A549 (cell line): ENCODE results near the gene TMIGD1. TPM values are rescaled to one million over a fixed set of nuclear protein-coding genes. Genes with fewer than 3 reads are reported as not detected.

ENCODE experiments used
- ATAC-seq, 2 experiments: fragments of 200-7000 bp in 1 of 2; fragments of >200 bp in 1 of 2; cut with Nextera tagmentation in 1 of 2; cut with Tn5 transposase in 1 of 2; 3 replicates each; pipeline versions ENCODE4 v1.8.0 to v1.9.1; 2018 to 2020; ENCODE audit warnings: mild to moderate bottlenecking in 1 of 2, moderate library complexity in 1 of 2
- CTCF ChIA-PET: fragments of 300-600 bp; sonication (Branson Sonifier 250); formaldehyde crosslinking; extraction: SDS; loops from one replicate; lab custom pipeline; 2021; ENCODE audit warnings: antibody characterized with exemption, inconsistent platforms; lab: Yijun Ruan, JAX
- POLR2A ChIA-PET: fragments of 350-600 bp; formaldehyde crosslinking; extraction: SDS; loops from one replicate; lab custom pipeline; 2021; ENCODE audit warnings: antibody characterized with exemption, inconsistent platforms; lab: Yijun Ruan, JAX
- DNase-seq, 2 experiments: peaks; one replicate each; pipeline versions ENCODE4 v3.0.0 to v3.0.0-alpha.2; 2011 to 2016; ENCODE audit warnings: low read depth in 1 of 2, low spot score in 1 of 2
- FAIRE-seq: peaks from 2 replicates; lab custom pipeline; 2011; peaks lifted over from hg19 to GRCh38; lab: Jason Lieb, UNC
- H3K27ac ChIP-seq, 2 experiments: fragments of >200 bp; sonication (Bioruptor Twin); formaldehyde crosslinking; 3 replicates each; pipeline ENCODE4 v1.5.1; 2016 to 2017
- H3K4me1 ChIP-seq: fragments of >200 bp; sonication (Bioruptor Twin); formaldehyde crosslinking; 3 replicates; pipeline ENCODE4 v1.6.1; 2016
- H3K4me2 ChIP-seq: fragments of >200 bp; sonication (Bioruptor Twin); formaldehyde crosslinking; 3 replicates; pipeline ENCODE4 v1.6.1; 2016
- H3K4me3 ChIP-seq: fragments of >200 bp; sonication (Bioruptor Twin); formaldehyde crosslinking; 3 replicates; pipeline ENCODE4 v1.5.1; 2016
- H3K9me3 ChIP-seq: fragments of >200 bp; sonication (Bioruptor Twin); formaldehyde crosslinking; 3 replicates; pipeline ENCODE4 v1.6.1; 2016
- BHLHE40 ChIP-seq: IDR thresholded peaks from 2 replicates; pipeline ENCODE4 v1.6.1; 2012; ENCODE audit warnings: low read depth, low read length, inconsistent platforms
- CBX8 ChIP-seq: fragments of 200-600 bp; sonication (generic); IDR thresholded peaks from 2 replicates; pipeline ENCODE4 v1.6.1; 2016
- CHD2 ChIP-seq: fragments of 150-350 bp; IDR thresholded peaks from 2 replicates; pipeline ENCODE4 v1.6.1; 2014; ENCODE audit warnings: low read length; ENCODE audit not compliant: partially characterized antibody
- CHD4 ChIP-seq: fragments of 200-600 bp; sonication (generic); IDR thresholded peaks from 2 replicates; pipeline ENCODE4 v1.6.1; 2016; ENCODE audit warnings: antibody characterized with exemption, mild to moderate bottlenecking, borderline replicate concordance
- EP300 ChIP-seq, 2 experiments: fragments of >200 bp; sonication (Bioruptor Twin); formaldehyde crosslinking; IDR thresholded peaks; 2 replicates in 1 of 2; 3 replicates in 1 of 2; pipeline ENCODE4 v1.6.1; 2016 to 2017
- ESRRA ChIP-seq: fragments of 150-350 bp; IDR thresholded peaks from 2 replicates; pipeline ENCODE4 v1.6.1; 2014; ENCODE audit warnings: mild to moderate bottlenecking, low read length, borderline replicate concordance
- HES2 ChIP-seq: fragments of >200 bp; sonication (Bioruptor Twin); formaldehyde crosslinking; IDR thresholded peaks from 2 replicates; pipeline ENCODE4 v1.6.1; 2016
- HEYL ChIP-seq: fragments of 250-450 bp; sonication (Bioruptor Pico); IDR thresholded peaks from 2 replicates; pipeline ENCODE4 v1.8.0; 2021; ENCODE audit warnings: mild to moderate bottlenecking, moderate library complexity
- HOXB13 ChIP-seq: fragments of 250-450 bp; sonication (Bioruptor Pico); IDR thresholded peaks from 2 replicates; pipeline ENCODE4 v1.5.0; 2020; ENCODE audit warnings: low read depth, mild to moderate bottlenecking, moderate library complexity
- HOXB5 ChIP-seq: fragments of 250-450 bp; sonication (Bioruptor Pico); IDR thresholded peaks from 2 replicates; pipeline ENCODE4 v1.5.0; 2020; ENCODE audit warnings: mild to moderate bottlenecking, moderate library complexity
- KDM1A ChIP-seq: fragments of 200-600 bp; sonication (generic); IDR thresholded peaks from 2 replicates; pipeline ENCODE4 v1.6.1; 2016; ENCODE audit warnings: low read depth, mild to moderate bottlenecking
- KDM5A ChIP-seq: fragments of 200-600 bp; sonication (generic); IDR thresholded peaks from 2 replicates; pipeline ENCODE4 v1.6.1; 2016; ENCODE audit warnings: antibody characterized with exemption, mild to moderate bottlenecking
- MAZ ChIP-seq: fragments of 150-350 bp; IDR thresholded peaks from 2 replicates; pipeline ENCODE4 v1.6.1; 2014; ENCODE audit warnings: antibody characterized with exemption, low read depth, low read length, borderline replicate concordance
- NR3C1 ChIP-seq: fragments of >200 bp; sonication (Bioruptor Twin); formaldehyde crosslinking; IDR thresholded peaks from 3 replicates; pipeline ENCODE4 v1.6.1; 2017
- POLR2A ChIP-seq: IDR thresholded peaks from 2 replicates; pipeline ENCODE4 v1.6.1; 2012; ENCODE audit warnings: mild to moderate bottlenecking, low read length
- POLR2AphosphoS2 ChIP-seq: conservative IDR thresholded peaks from 2 replicates; pipeline ENCODE4 v1.6.1; 2012; ENCODE audit warnings: low read length, improper control_type of control experiment, inconsistent platforms
- RCOR1 ChIP-seq: fragments of 150-350 bp; IDR thresholded peaks from 2 replicates; pipeline ENCODE4 v1.6.1; 2014; ENCODE audit warnings: antibody characterized with exemption, low read length, low read depth
- RFX5 ChIP-seq: fragments of 450-650 bp; IDR thresholded peaks from 2 replicates; pipeline ENCODE4 v1.7.1; 2014; ENCODE audit warnings: antibody characterized with exemption, mild to moderate bottlenecking, moderate library complexity
- RNF2 ChIP-seq: fragments of 200-600 bp; sonication (generic); IDR thresholded peaks from 2 replicates; pipeline ENCODE4 v1.6.1; 2016; ENCODE audit warnings: low read depth, mild to moderate bottlenecking, antibody characterized with exemption, moderate library complexity, borderline replicate concordance
- SMC3 ChIP-seq: fragments of >200 bp; sonication (Bioruptor Twin); formaldehyde crosslinking; IDR thresholded peaks from 3 replicates; pipeline ENCODE4 v1.6.1; 2018; ENCODE audit warnings: inconsistent platforms
- USF2 ChIP-seq: fragments of 450-650 bp; IDR thresholded peaks from 2 replicates; pipeline ENCODE4 v1.6.1; 2014; ENCODE audit warnings: antibody characterized with exemption
- ZFP36 ChIP-seq: fragments of 450-650 bp; IDR thresholded peaks from 2 replicates; pipeline ENCODE4 v1.6.1; 2014; ENCODE audit warnings: borderline replicate concordance; ENCODE audit not compliant: partially characterized antibody
- ZNF302 ChIP-seq: fragments of 250-450 bp; sonication (Bioruptor Pico); IDR thresholded peaks from 2 replicates; pipeline ENCODE4 v1.9.0; 2021; ENCODE audit warnings: inconsistent platforms, mild to moderate bottlenecking, moderate library complexity
- ZSCAN20 ChIP-seq: fragments of 250-450 bp; sonication (Bioruptor Pico); IDR thresholded peaks from 2 replicates; pipeline ENCODE4 v1.8.0; 2022; ENCODE audit warnings: mild to moderate bottlenecking, moderate library complexity
- WGBS: methylation state at CpG from one replicate; pipeline ENCODE4 v1.1.6; 2017; ENCODE audit errors: missing lambda C conversion rate; 5-methylcytosine and 5-hydroxymethylcytosine counted together
- polyA plus RNA-seq, 4 experiments: library from polyadenylated mRNA; depleted of rRNA in 3 of 4; stranded (reverse); fragments of >200 nt; fragmentation: RNase III in 1 of 4; extraction: RNeasy Plus Mini Kit Qiagen cat#74134 plus additional on column Dnase treatment in 1 of 4; gene quantifications; 2 replicates in 3 of 4; 3 replicates in 1 of 4; pipeline ENCODE4 v1.2.3, GENCODE V29; 2011 to 2017
- TF ChIP-seq, protein P1 (sequence below): IDR thresholded peaks from 2 replicates; pipeline ENCODE4 v1.6.1; 2012
- TF ChIP-seq, protein P2 (sequence below): fragments of 150-350 bp; IDR thresholded peaks from 2 replicates; pipeline ENCODE4 v1.6.1; 2014; ENCODE audit warnings: low read depth, mild to moderate bottlenecking, low read length
- TF ChIP-seq, protein P3 (sequence below): fragments of >200 bp; sonication (Bioruptor Twin); formaldehyde crosslinking; IDR thresholded peaks from 3 replicates; pipeline ENCODE4 v1.6.1; 2016
- TF ChIP-seq, protein P4 (sequence below): fragments of 250-450 bp; sonication (Bioruptor Pico); IDR thresholded peaks from 2 replicates; pipeline ENCODE4 v1.5.0; 2021; ENCODE audit warnings: mild to moderate bottlenecking, moderate library complexity, borderline replicate concordance

Gene TMIGD1
- polyA plus RNA-seq, 2 of the 4 experiments (the other 2 are of a cell fraction): not detected

- POLR2A ChIA-PET: no interaction called here
- no peaks in the 10 kb centered on the region for H3K9me3 ChIP-seq
- H3K4me2 ChIP-seq: no peak overlapping the region
- CTCF ChIA-PET: interaction anchor here (1.0 to 4.3 kb wide), 5 partner anchors 9 to 369 kb away, joined by 3 to 26 read pairs (median 4); no protein-coding TSS in a partner anchor
- TF ChIP-seq, protein P1, sequence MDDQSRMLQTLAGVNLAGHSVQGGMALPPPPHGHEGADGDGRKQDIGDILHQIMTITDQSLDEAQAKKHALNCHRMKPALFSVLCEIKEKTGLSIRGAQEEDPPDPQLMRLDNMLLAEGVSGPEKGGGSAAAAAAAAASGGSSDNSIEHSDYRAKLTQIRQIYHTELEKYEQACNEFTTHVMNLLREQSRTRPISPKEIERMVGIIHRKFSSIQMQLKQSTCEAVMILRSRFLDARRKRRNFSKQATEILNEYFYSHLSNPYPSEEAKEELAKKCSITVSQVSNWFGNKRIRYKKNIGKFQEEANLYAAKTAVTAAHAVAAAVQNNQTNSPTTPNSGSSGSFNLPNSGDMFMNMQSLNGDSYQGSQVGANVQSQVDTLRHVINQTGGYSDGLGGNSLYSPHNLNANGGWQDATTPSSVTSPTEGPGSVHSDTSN: no peak
- TF ChIP-seq RFX5: no peak
- no peak for TF ChIP-seq BHLHE40
- no peak for TF ChIP-seq HOXB5 (CRISPR knock-in tag)
- TF ChIP-seq, protein P2, sequence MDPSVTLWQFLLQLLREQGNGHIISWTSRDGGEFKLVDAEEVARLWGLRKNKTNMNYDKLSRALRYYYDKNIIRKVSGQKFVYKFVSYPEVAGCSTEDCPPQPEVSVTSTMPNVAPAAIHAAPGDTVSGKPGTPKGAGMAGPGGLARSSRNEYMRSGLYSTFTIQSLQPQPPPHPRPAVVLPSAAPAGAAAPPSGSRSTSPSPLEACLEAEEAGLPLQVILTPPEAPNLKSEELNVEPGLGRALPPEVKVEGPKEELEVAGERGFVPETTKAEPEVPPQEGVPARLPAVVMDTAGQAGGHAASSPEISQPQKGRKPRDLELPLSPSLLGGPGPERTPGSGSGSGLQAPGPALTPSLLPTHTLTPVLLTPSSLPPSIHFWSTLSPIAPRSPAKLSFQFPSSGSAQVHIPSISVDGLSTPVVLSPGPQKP: no peak
- no peak for TF ChIP-seq ESRRA
- TF ChIP-seq ZFP36: no peak
- no peak for TF ChIP-seq NR3C1
- TF ChIP-seq RNF2: no peak
- TF ChIP-seq POLR2A: no peak
- TF ChIP-seq HES2: no peak
- no peak for TF ChIP-seq KDM1A
- 86% methylated on average over 3 of the region's 3 CpGs for WGBS
- peak overlapping the region; percentile 77 to 82; a peak in 5 of 6 replicates for H3K27ac ChIP-seq
- no peak for DNase-seq
- H3K4me1 ChIP-seq: peaks cover 31% of the 10 kb centered on the region
- ATAC-seq: no peak
- no peak overlapping the region for H3K4me3 ChIP-seq
- FAIRE-seq: no peak
These were observed 12.5 kb upstream of the TMIGD1 start for GRCh38 chr17:30346221-30346795.

- ChIA-PET POLR2A (interaction anchor here (1.0 to 1.5 kb wide), 2 partner anchors 24 to 131 kb away, joined by 3 read pairs; partner anchors contain the start of gene GOSR1), CTCF (interaction anchor here (0.8 to 4.3 kb wide), 8 partner anchors 9 to 370 kb away, joined by 3 to 26 read pairs (median 4); no protein-coding TSS in a partner anchor)
- FAIRE-seq: no peak
- Histone ChIP-seq H3K4me1 (peaks cover 36% of the 10 kb centered on the region), H3K27ac (peak overlapping the region; percentile 77 to 82), H3K4me2 (peak overlapping the region; percentile 27), H3K4me3 (no peak overlapping the region), H3K9me3 (no peaks in the 10 kb centered on the region)
- ATAC-seq: peak in 1 of 2 experiments; percentile 17; a peak in 2 of 6 replicates
- DNase-seq: no peak
- TF ChIP-seq, protein P2: no peak
- TF ChIP-seq CHD4: no peak
- TF ChIP-seq USF2: no peak
- TF ChIP-seq KDM5A: no peak
- TF ChIP-seq HEYL (CRISPR knock-in tag): no peak
- no peak for TF ChIP-seq HOXB13 (CRISPR knock-in tag)
- TF ChIP-seq, protein P3, sequence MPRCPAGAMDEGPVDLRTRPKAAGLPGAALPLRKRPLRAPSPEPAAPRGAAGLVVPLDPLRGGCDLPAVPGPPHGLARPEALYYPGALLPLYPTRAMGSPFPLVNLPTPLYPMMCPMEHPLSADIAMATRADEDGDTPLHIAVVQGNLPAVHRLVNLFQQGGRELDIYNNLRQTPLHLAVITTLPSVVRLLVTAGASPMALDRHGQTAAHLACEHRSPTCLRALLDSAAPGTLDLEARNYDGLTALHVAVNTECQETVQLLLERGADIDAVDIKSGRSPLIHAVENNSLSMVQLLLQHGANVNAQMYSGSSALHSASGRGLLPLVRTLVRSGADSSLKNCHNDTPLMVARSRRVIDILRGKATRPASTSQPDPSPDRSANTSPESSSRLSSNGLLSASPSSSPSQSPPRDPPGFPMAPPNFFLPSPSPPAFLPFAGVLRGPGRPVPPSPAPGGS: no peak
- TF ChIP-seq ZNF302: no peak
- TF ChIP-seq POLR2AphosphoS2: no peak
- TF ChIP-seq KDM1A: no peak
- no peak for TF ChIP-seq ZSCAN20 (CRISPR knock-in tag)
- TF ChIP-seq SMC3: no peak
- TF ChIP-seq, protein P4, sequence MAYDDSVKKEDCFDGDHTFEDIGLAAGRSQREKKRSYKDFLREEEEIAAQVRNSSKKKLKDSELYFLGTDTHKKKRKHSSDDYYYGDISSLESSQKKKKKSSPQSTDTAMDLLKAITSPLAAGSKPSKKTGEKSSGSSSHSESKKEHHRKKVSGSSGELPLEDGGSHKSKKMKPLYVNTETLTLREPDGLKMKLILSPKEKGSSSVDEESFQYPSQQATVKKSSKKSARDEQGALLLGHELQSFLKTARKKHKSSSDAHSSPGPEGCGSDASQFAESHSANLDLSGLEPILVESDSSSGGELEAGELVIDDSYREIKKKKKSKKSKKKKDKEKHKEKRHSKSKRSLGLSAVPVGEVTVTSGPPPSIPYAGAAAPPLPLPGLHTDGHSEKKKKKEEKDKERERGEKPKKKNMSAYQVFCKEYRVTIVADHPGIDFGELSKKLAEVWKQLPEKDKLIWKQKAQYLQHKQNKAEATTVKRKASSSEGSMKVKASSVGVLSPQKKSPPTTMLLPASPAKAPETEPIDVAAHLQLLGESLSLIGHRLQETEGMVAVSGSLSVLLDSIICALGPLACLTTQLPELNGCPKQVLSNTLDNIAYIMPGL (CRISPR knock-in tag): no peak
- no peak for TF ChIP-seq EP300 (IDR thresholded peaks at IDR 0.05)
- TF ChIP-seq CBX8: no peak
- no peak for TF ChIP-seq CHD2
- TF ChIP-seq, protein P1: no peak
- no peak for TF ChIP-seq RCOR1
- TF ChIP-seq MAZ: no peak
- 98% methylated on average over 4 of the region's 4 CpGs for WGBS
These were observed 11.7 kb upstream of the TMIGD1 start for GRCh38 chr17:30345527-30346075.
